MM.1S (cell line): ENCODE results near the gene QRICH1.

Experiments used
- DNase-seq: peaks from one replicate; pipeline ENCODE4 v3.0.0-alpha.2; 2015
- H2AFZ ChIP-seq: fragments of 300-600 bp; sonication (generic); 2 replicates; pipeline ENCODE4 v1.6.0; 2016; ENCODE audit warnings: antibody characterized with exemption, low read length
- H3F3A ChIP-seq: fragments of 300-600 bp; sonication (generic); 2 replicates; pipeline ENCODE4 v1.6.1; 2016; ENCODE audit warnings: mild to moderate bottlenecking, antibody characterized with exemption, low read length, moderate library complexity, mixed read lengths; ENCODE audit not compliant: insufficient read depth
- H3K27ac ChIP-seq: fragments of 300-600 bp; sonication (generic); 2 replicates; pipeline ENCODE4 v1.5.1; 2016; ENCODE audit warnings: mild to moderate bottlenecking, low read length
- H3K27me3 ChIP-seq: fragments of 300-600 bp; sonication (generic); replicated peaks from 2 replicates; pipeline ENCODE4 v1.6.0; 2016; ENCODE audit warnings: low read length; ENCODE audit not compliant: insufficient read depth
- H3K36me3 ChIP-seq: fragments of 300-600 bp; sonication (generic); replicated peaks from 2 replicates; pipeline ENCODE4 v1.6.1; 2016; ENCODE audit warnings: mild to moderate bottlenecking, low read length, mixed read lengths; ENCODE audit not compliant: insufficient read depth
- H3K4me1 ChIP-seq: fragments of 300-600 bp; sonication (generic); 2 replicates; pipeline ENCODE4 v1.6.1; 2016; ENCODE audit warnings: low read length, mixed read lengths
- H3K4me2 ChIP-seq: fragments of 300-600 bp; sonication (generic); 2 replicates; pipeline ENCODE4 v1.6.0; 2016; ENCODE audit warnings: low read depth, low read length
- H3K4me3 ChIP-seq: fragments of 300-600 bp; sonication (generic); 2 replicates; pipeline ENCODE4 v1.5.1; 2016; ENCODE audit warnings: low read length, mixed read lengths
- H3K79me2 ChIP-seq: fragments of 300-600 bp; sonication (generic); 2 replicates; pipeline ENCODE4 v1.6.1; 2016; ENCODE audit warnings: mixed run types, low read length, mixed read lengths
- H3K9ac ChIP-seq: fragments of 300-600 bp; sonication (generic); 2 replicates; pipeline ENCODE4 v1.6.1; 2016; ENCODE audit warnings: low read length, mixed read lengths
- H3K9me2 ChIP-seq: fragments of 300-600 bp; sonication (generic); replicated peaks from 2 replicates; pipeline ENCODE4 v1.6.1; 2016; ENCODE audit warnings: mild to moderate bottlenecking, low read length, mixed read lengths; ENCODE audit not compliant: insufficient read depth
- H3K9me3 ChIP-seq: fragments of 300-600 bp; sonication (generic); replicated peaks from 2 replicates; pipeline ENCODE4 v1.6.1; 2016; ENCODE audit warnings: mild to moderate bottlenecking, low read length, mixed read lengths; ENCODE audit not compliant: insufficient read depth
- H4K20me1 ChIP-seq: fragments of 300-600 bp; sonication (generic); 2 replicates; pipeline ENCODE4 v1.6.1; 2016; ENCODE audit warnings: mild to moderate bottlenecking, low read length, moderate library complexity, mixed read lengths; ENCODE audit not compliant: insufficient read depth
- EZH2 ChIP-seq: fragments of 300-600 bp; sonication (generic); optimal IDR thresholded peaks from 2 replicates; pipeline ENCODE3; 2017; ENCODE audit warnings: low read depth, mild to moderate bottlenecking, antibody characterized with exemption, low read length, mixed read lengths
- EZH2phosphoT487 ChIP-seq: fragments of 300-600 bp; sonication (generic); IDR thresholded peaks from 2 replicates; pipeline ENCODE4 v1.6.1; 2018; ENCODE audit warnings: antibody characterized with exemption, low read length
- TF ChIP-seq, protein P1 (sequence below): fragments of 300-600 bp; sonication (generic); IDR thresholded peaks from 2 replicates; pipeline ENCODE4 v1.5.1; 2016; ENCODE audit warnings: antibody characterized with exemption, low read length, mixed read lengths

The QRICH1 gene

GRCh38 chr3:49134471-49135265, 40.8 kb upstream of the QRICH1 start:
- Histone ChIP-seq H3K9me2 (no peaks in the 10 kb centered on the region), H3K79me2 (no peaks in the 10 kb centered on the region), H2AFZ (no peak overlapping the region), H3K9me3 (no peaks in the 10 kb centered on the region), H3K27me3 (no peaks in the 10 kb centered on the region), H3K36me3 (no peaks in the 10 kb centered on the region), H3K27ac (no peak overlapping the region), H3K9ac (no peak overlapping the region), H3K4me1 (no peaks in the 10 kb centered on the region), H3K4me2 (no peak overlapping the region), H3K4me3 (no peak overlapping the region), H3F3A (no peaks in the 10 kb centered on the region), H4K20me1 (no peaks in the 10 kb centered on the region)
- no peak for DNase-seq
- TF ChIP-seq EZH2phosphoT487, result no peak
- TF ChIP-seq, protein P1, sequence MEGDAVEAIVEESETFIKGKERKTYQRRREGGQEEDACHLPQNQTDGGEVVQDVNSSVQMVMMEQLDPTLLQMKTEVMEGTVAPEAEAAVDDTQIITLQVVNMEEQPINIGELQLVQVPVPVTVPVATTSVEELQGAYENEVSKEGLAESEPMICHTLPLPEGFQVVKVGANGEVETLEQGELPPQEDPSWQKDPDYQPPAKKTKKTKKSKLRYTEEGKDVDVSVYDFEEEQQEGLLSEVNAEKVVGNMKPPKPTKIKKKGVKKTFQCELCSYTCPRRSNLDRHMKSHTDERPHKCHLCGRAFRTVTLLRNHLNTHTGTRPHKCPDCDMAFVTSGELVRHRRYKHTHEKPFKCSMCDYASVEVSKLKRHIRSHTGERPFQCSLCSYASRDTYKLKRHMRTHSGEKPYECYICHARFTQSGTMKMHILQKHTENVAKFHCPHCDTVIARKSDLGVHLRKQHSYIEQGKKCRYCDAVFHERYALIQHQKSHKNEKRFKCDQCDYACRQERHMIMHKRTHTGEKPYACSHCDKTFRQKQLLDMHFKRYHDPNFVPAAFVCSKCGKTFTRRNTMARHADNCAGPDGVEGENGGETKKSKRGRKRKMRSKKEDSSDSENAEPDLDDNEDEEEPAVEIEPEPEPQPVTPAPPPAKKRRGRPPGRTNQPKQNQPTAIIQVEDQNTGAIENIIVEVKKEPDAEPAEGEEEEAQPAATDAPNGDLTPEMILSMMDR, result no peak

DNA sequence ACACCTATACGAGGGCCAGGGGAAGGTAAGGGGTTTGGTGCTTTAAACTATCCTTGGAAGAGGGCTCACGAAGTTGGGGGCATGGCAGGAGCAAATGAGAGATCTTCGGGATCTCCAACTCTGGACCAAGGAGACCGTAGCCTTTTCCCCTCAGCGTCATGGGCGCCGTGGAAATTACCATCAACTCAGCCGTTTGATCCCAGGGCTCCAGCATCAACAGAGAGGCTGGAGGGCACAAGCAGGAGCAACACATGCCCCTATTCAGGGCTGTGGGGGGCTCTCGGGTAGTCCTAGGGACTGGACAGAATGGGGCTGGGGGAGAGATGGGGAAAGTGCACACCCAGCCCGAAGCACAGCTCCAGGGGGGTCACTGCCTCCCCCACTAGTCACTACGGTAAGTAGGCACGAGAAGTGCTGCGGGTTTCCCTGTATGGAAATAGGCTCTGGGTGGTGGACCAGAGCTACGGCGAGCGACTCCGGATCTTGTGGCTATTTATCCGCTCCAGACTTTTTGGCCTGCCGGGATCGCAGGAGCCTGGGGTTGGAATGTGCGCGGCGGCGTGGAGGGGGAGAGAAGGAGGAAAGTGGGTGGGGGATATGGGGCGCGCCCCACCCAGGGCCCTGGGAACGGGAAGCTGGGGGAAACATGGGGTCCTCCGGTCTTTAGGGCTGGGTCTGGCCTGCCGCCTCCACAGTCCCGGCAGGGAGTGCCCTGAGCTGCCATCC, 39.5 kb upstream of the QRICH1 start:
- H3K9me3 ChIP-seq, result no peaks in the 10 kb centered on the region
- H3K4me3 ChIP-seq, result no peak overlapping the region
- H3K9me2 ChIP-seq, result no peaks in the 10 kb centered on the region
- H3K27me3 ChIP-seq, result no peaks in the 10 kb centered on the region
- H3K79me2 ChIP-seq, result no peaks in the 10 kb centered on the region
- H3K4me1 ChIP-seq, result no peaks in the 10 kb centered on the region
- H3F3A ChIP-seq, result no peaks in the 10 kb centered on the region
- TF ChIP-seq, protein P1, result no peak
- TF ChIP-seq EZH2phosphoT487 (no peak), EZH2 (no peak)
- H3K9ac ChIP-seq, result no peak overlapping the region
- H2AFZ ChIP-seq, result no peak overlapping the region
- H3K27ac ChIP-seq, result no peak overlapping the region
- no peaks in the 10 kb centered on the region for H4K20me1 ChIP-seq
- H3K4me2 ChIP-seq, result no peak overlapping the region
- no peaks in the 10 kb centered on the region for H3K36me3 ChIP-seq
- DNase-seq, result no peak

DNA sequence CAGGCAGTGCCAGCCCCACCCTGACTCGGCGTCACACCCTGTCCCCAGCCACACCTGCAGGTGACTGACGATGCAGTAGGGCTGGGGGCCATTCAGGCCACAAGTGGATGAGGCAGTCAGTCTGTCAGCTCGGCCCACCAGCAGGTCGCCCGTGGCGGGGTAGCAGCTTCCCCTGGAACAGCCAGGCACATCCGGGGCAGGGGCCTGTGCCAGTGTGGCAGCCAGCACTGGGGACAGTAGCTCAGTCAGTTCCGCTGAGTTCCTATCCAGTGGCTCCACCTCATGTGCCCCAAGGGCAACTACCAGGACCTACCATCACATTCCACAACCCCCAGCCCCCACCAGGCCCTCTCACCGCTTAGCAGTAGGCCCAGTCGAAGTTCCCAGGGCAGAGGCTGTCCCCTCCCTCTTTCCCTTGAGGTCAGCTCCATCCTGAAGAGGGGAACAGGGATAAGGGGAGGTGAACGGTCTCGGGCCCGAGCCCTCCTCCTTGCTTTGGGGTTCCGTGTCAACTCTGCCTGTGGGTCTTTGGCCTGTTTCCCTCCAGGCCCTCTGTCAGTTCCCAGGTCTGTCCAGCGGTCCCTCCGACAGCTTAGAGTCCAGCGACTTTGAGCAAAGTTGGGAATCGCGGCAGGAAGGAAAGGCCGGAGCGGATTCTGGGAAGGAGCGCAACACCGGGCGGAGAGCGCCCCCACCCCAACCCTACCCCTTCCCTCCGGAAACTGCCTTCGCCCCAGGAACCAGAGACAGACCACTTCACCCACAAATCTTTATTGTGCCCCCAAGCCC, 38.8 kb upstream of the QRICH1 start, which contains the start of gene LAMB2:
Gene LAMB2, minus strand, starts transcription at position 614 of the 789 bp plus-strand sequence. Its CDS starts 183 bp downstream, at position 431.
- no peaks in the 10 kb centered on the region for H3K4me1 ChIP-seq
- no peaks in the 10 kb centered on the region for H3K27me3 ChIP-seq
- no peak within 1 kb of the TSS for H3K27ac ChIP-seq
- no peaks in the 10 kb centered on the region for H3F3A ChIP-seq
- TF ChIP-seq, protein P1, result no peak
- TF ChIP-seq EZH2 (no peak), EZH2phosphoT487 (no peak)
- DNase-seq, result no peak
- H3K4me2 ChIP-seq, result no peak within 1 kb of the TSS
- no peak within 1 kb of the TSS for H3K4me3 ChIP-seq
- no peaks in the 10 kb centered on the region for H3K9me3 ChIP-seq
- H3K9me2 ChIP-seq, result no peaks in the 10 kb centered on the region
- H3K36me3 ChIP-seq, result no peaks in the 10 kb centered on the region
- no peak within 1 kb of the TSS for H2AFZ ChIP-seq
- no peaks in the 10 kb centered on the region for H3K79me2 ChIP-seq
- no peak within 1 kb of the TSS for H3K9ac ChIP-seq
- H4K20me1 ChIP-seq, result no peaks in the 10 kb centered on the region
